Measurements from ENCODE around the gene MMP19. TPM values are rescaled to one million over a fixed set of nuclear protein-coding genes. Genes with fewer than 3 reads are reported as not detected.

The MMP19 gene, protein sequence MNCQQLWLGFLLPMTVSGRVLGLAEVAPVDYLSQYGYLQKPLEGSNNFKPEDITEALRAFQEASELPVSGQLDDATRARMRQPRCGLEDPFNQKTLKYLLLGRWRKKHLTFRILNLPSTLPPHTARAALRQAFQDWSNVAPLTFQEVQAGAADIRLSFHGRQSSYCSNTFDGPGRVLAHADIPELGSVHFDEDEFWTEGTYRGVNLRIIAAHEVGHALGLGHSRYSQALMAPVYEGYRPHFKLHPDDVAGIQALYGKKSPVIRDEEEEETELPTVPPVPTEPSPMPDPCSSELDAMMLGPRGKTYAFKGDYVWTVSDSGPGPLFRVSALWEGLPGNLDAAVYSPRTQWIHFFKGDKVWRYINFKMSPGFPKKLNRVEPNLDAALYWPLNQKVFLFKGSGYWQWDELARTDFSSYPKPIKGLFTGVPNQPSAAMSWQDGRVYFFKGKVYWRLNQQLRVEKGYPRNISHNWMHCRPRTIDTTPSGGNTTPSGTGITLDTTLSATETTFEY
- total RNA-seq = 2.7 and 5.2 TPM in 2 replicates

DNA sequence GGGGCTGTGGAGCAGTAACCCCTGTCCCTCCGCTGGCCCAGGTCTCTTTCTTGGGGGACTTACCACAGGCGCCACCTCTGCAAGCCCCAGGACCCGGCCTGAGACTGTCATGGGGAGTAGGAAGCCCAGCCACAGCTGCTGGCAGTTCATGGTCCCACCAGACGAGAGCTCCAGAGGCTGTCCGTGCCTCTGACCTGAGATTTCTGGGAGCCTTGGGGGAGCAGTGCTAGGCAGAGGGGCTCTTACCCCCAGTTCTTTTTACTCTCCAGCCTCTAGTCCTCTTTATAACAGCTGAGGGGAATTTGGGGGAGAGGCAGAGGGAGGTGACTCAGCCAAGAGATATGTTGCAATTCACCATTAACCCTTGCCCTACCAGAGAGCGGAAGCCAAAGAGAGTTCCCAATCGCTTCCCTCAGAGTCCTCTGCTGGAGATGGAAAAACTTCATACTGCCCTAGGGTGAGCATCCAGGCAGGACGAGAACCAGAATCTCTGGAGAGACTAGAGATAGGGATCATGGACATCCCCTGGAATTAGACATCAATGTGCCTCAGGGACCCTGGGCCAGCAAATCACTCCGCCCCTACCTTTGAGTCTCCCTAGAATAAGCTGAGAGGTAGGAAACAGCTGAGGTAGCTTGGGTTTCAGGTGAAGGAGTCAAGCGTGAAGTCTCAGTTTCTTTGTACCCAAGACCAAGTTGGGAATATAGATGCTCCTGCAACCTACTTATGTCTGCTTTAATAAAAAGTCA lies at the start of gene MMP19:
TSS of gene MMP19 (minus strand) at position 256 of the 749 bp plus-strand sequence. CDS start at position 150, 106 bp downstream.

DNA sequence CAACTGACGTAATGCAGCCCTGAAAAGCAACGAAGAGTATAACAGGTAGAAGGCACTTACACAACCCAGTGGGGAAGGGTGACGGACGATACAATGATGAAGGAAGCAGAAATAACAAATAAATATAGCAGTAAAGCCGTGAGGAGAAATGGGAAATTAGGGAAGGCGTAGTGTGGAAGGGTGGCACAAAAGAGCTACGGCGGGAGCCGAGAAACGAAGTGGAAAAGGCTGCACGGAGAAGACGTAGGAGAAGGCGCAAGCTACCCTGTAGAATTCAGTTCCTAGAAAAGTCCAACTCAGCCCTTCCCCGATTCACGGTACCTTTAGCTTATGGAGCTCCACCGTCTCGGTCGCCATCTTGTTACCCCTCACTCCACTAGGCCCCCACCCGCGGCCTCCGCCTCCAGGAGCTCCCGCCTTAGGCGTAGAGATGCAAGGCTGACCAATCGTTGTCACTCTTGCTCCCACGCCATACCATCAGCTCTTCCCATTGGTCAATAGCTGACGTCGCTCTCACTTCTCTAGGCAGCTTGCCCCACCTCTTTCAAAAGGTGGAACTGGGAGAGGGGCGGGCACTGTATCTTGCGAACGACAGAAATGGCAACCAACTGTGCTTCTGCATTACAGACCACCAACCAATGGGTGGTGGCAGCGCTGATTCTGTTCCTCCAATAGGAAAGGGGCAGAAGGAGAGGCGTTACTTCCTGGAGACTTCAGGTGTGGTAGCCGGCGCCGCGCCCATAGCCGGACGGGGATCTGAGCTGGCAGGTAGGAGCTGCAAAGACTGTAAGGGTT lies 25.2 kb downstream of the MMP19 start, which contains the start of the genes ORMDL2 and SARNP:
TSS of gene ORMDL2 (plus strand) at position 697 of the 795 bp plus-strand sequence. CDS start 959 bp downstream, outside the sequence.
TSS of gene SARNP (minus strand) at position 380 of the 795 bp plus-strand sequence. CDS start at position 357, 23 bp downstream.

Other genes with a start within 250 kb of the MMP19 start
- gene OR10P1, start 206.0 kb downstream of the MMP19 start, total RNA-seq = not detected in 2 replicates
- gene ITGA7, start 135.0 kb downstream of the MMP19 start, total RNA-seq = 26.6 and 47.0 TPM in 2 replicates
- 89.5 and 92.5 TPM in 2 replicates for gene BLOC1S1, start 126.9 kb downstream of the MMP19 start, total RNA-seq
- gene RDH5, start 122.5 kb downstream of the MMP19 start, total RNA-seq = 11.9 and 17.7 TPM in 2 replicates
- gene CD63, start 113.9 kb downstream of the MMP19 start, total RNA-seq = 2,861 and 3,471 TPM in 2 replicates
- 3.9 and 6.6 TPM in 2 replicates for gene GDF11, start 99.8 kb downstream of the MMP19 start, total RNA-seq
- 101 and 113 TPM in 2 replicates for gene SARNP, start 25.2 kb downstream of the MMP19 start, total RNA-seq
- gene ORMDL2, start 24.9 kb downstream of the MMP19 start, total RNA-seq = 21.9 and 26.2 TPM in 2 replicates
- 70.1 and 78.6 TPM in 2 replicates for gene DNAJC14, start 13.3 kb downstream of the MMP19 start, total RNA-seq
- gene PYM1, start 85.0 kb upstream of the MMP19 start, total RNA-seq = 24.9 and 32.4 TPM in 2 replicates
- gene DGKA, start 88.2 kb upstream of the MMP19 start, total RNA-seq = 29.8 and 32.7 TPM in 2 replicates
- 0.22 and 1.5 TPM in 2 replicates for gene PMEL, start 123.1 kb upstream of the MMP19 start, total RNA-seq
- gene CDK2, start 123.9 kb upstream of the MMP19 start, total RNA-seq = 12.2 and 28.4 TPM in 2 replicates
- gene RAB5B, start 131.1 kb upstream of the MMP19 start, total RNA-seq = 41.6 and 51.5 TPM in 2 replicates
- 9.1 and 10.8 TPM in 2 replicates for gene SUOX, start 154.3 kb upstream of the MMP19 start, total RNA-seq
- gene IKZF4, start 178.1 kb upstream of the MMP19 start, total RNA-seq = 1.5 TPM in 2 replicates
- gene RPS26, start 199.0 kb upstream of the MMP19 start, total RNA-seq = 174 and 483 TPM in 2 replicates
- gene ERBB3, start 237.2 kb upstream of the MMP19 start, total RNA-seq = 0.11 and 0.75 TPM in 2 replicates

Data from uterine smooth muscle cell (primary cell).